COLO668 (cell line): ENCODE measurements around the gene C9orf72.

Source experiments
- DNase-seq: peaks from one replicate; lab custom pipeline; 2025; ENCODE audit not compliant: unreplicated experiment; lab: John Stamatoyannopoulos, UW

Gene C9orf72

DNA sequence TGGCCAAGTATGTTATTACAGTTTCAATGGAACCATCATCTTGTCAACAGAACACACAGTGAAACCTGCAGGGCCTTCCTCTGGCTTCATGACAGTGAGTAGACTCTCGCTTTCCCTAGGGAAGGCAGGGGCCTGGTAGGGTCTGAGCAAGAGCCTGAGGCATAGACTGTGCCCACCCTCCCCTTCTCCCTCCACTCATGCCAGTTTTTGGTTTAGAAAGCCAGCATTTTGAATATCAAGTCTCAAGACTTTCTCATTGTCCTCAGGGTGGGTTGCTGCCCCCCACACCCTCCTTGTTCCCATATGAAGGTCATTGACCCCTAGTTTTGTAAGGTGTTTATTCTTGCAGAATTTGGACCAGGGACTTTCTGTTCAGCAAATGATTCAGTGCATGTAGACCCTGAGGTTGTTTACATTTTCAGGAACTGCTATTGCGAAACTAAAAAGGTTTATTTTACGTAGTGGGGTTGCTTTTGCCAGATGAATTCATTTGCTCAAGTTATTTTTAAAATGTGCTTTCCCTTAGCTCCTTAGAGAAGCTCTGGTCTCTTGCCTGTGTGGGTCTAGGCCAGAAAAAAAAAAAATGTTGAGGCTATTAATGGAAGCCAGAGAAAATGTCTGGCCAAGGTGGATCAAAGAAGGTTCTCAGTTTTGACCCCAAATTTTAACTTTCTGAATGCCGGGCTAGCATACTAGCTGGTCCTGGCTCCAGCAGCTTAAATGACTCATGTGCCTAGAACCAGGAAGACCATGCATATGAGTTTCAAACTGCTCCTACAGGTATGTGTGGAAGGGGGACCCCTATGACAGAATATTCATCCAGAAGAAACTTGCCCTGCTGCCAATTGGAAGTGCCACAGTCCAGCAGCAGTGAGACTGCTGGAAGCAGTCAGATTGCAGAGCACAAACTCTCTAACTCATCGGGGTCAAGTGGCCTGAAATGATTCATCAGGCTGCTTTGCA is 33.5 kb downstream of the C9orf72 start:
- DNase-seq, result no peak

DNA sequence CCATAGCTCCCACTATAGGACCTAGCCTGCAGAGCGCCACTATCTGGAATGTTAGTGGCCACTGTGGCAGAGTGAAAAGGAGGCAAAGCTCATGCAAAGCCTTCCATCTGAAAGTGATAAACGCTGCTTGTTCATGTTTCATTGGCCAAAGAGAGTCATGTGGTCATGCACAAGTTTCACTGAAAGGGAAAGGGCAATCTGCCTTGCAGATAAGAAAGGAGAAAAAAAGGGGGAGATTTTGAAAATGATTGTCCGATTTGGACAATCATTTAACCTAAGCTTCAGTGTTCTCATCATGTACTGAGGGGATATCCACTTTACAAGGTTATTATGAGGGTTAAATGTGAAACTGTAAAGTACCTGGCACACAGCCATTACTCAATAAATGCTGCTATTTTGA is 34.6 kb downstream of the C9orf72 start:
- no peak for DNase-seq

DNA sequence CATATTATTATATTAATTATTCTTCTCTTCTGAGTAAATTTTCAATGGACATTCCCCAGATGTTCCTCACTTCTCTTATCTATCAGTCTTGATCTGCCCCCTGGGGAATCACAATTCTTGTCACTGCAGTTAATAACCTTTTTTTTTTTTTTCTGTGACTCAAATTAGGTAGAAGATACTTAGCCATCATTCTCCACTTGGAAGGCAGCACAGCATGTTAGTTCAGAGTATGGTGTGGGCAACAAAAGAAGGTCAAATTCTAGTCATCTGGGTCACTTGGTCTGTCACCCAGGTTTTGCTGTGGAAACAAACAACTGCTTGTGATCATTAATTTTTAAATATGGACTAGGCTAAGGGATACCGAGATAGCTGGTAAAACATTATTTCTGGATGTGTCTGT is 35.5 kb downstream of the C9orf72 start:
- no peak for DNase-seq

DNA sequence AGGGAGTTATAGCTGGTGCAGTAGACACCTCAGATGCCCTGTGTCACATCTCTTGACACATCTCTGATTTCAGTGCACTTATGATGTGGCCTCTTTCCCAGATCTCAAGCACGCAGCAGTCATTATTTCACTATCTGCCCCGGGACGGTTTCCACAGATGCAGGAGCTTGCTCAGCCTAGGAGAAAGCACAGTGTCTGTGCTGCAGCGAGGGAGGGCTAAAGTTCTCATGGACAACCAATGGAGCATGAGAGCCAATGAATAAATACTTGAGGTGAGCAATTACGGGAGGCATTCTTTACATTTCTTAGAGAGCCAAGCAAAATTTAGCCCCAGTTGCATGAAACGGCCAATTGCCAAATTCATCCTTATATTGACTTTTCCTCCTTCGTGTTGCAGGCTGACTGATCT is 36.2 kb downstream of the C9orf72 start:
- no peak for DNase-seq

DNA sequence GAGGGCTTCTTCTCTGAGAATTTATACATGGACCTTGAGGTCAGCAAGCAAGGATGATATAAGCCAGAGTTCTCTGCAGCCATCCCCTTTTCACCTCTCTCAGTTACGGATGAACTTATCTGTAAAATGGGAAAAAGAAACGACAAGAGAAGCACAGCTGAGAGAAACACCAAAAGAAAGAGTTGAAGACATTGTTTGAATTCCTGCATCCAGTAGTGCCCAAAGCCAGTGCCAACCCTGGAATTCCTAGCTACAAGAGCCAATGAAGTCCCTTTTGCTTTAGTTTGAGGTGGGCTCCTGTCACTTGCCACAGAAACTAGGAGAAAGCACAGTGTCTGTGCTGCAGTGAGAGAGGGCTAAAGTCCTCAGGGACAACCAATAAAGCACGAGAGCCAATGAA is 37.1 kb downstream of the C9orf72 start:
- no peak for DNase-seq

DNA sequence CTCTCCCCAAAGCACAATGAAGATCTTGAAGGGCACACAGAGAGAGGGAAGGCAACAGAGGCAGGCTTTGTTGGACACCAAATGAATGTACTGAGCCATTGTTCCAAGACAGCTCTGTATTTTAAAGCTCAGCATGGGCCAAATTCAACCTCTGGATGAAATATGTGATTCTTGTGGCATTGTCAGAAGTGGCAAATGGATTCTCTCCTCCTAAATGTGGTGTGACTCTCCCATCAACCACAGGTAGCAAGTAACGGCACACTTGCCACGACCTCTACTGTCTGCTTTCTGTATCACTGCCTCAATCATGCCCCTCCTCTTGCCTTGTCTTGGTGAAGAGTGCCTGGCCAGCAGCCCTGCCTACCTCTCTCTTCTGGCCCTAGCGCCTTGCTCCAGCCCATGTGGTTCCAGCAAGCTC is 37.6 kb downstream of the C9orf72 start:
- DNase-seq, result no peak

DNA sequence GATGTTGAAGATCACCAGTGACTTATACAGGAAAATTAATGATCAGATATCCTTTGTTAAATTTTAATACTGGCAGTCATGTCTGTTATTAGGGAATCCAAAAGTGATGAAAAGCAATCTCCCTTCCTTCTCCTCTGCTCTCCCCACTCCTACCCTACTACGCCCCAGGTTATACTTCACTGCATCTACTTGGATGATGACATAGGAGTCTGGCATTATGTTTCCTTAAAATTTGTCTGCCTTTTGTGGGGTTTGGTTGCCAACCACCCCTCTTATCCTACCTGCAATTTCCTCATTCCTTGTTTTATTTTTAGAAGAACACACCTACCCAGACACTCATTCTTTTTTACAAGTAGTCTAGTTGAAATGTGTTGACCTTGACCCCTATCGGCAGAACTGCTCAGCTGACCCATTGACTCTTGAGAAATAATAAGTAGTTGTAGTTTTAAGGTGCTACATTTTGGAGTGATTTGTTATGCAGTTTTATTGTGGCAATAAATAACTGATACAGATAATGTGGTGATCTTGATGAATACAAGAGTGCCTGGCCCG is 38.5 kb downstream of the C9orf72 start:
- no peak for DNase-seq

DNA sequence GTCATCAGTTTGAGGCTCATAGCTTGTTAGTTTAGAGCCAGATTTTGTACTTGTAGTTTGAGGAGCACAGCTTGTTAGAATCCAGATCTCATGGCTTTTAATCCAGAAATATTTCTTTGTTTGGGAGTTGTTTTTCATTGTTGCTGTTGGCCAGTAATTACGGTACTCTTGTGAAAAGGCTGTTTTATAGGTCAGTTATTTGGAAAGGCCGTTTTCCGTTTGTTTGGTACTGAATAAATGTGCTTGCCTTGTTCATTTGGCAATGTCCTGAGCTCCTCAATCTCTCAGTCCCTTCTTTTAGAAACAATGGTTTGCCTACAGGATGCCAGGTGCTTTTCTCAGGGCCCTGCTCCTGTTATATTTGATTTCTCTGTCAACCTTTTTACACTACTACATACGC is 39.1 kb downstream of the C9orf72 start:
- no peak for DNase-seq

DNA sequence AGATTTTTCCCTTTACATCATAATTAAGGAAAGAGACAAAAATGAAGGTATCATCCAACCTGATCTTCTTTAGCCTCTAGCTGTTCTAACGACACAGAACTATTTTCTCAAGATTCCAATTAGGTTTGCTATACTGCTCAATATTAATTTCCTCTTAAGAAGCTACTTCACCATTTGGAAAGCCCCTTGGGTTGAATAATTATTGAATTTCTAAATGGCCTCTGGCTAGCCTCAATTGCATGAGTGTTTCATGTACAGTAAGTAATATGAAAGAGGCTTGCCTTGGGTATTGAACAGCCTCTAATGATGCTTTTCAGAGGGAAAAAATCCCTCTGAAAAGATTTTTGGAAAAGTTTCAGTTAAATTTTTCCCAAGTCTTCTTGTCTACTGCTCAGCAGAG is 40.0 kb downstream of the C9orf72 start:
- DNase-seq, result no peak

DNA sequence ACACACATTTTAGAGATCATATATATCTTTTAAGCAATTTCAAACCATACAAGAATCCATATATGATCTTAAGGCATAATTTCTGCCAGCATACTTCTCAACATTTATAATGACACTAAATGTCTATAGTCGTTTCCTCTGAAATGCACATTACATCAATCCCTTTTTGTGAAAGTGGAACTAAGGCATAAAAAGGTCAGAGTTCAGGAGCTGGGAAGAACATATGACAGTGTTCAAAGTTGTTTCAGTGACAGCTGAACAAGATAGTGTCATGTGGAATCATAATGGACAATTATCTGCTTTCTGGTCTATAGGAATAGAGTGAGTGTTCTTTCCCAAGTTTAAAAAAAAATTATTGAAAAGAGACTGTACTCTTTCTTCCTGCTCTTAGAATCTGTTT is 41.2 kb downstream of the C9orf72 start:
- DNase-seq, result no peak

DNA sequence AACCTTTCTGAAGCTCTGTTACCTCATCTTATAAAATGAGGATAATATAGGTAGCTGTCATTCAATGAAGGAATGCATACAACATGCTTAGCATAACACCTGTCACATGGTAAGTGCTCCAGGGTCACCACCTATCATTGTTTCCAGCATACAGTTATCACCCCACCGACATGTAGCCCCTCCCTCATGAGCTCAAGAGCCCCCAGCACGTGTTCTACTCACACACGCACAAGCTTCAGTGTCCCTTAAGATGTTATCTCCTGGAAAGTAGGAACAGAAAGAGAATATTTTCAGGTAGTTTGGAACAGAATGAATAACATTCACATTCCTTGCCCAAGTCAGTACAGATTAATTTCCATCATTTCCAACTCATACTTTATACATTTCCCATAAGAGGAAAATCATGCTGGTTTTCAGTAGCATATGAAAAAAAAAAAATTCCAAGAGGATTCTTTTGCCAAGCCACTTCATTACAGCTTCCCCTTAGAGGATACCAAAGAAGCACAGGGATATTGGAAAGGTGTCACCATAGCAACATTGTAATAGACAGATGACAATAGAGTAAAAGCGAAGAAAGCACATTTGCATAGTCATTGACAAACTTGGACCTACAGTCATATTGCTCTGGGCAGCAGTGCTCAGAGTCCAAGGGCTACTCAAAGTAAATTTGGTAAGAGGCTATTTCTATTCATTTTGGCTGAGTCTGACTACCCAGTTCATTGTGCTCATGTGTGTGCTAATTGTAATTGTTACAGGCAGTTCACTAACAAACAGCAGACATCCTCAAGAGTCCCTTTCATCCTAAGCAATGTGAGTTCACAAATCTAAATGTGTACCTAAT is 42.1 kb downstream of the C9orf72 start:
- DNase-seq, result no peak

DNA sequence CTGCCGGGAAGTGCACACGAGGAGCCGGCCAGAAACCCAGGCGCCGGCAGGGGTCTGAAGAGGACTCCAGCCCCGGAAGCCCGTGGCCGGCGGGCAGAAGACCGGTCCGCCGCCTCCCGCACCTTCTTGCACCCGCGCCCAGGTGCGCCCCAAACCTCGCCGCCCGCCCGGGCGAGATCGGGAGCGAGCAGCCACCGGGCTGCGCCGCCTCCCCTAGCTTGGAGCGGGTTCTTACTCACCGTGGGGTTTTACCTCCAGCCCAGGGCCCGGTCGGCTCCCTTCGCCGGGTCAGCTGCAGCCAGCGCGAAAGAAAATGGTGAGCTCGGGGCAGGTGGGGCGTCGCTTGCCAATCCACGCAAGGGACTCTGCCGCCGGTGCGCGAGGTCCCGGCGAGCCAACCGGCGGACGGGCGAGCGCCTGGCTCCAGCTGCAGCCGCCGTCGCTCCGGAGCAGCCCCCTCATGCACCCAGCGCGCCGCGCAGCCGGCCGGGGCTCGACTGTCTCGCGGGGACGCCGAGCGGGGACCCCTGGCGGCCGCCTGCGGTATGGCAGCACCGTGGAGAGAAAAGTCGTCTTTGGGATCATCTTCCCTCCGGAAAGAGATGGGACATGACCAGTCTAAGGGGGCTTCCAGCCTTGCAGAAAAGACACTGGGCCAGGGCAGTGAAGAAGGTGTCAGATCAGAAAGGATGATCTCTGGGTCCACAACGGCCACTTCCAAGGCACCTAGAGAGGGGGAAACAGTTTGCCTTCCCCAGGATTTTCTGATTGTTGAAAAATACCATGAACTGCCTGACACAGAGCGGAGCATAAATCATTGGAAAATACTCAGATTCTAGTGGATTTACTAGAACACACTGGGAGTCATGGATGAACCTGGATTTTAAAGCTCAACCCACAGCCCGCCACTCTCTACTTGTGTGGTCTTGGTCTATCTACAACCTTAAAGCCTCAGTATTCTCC is 43.7 kb downstream of the C9orf72 start, which contains the start of gene MOB3B:
Gene MOB3B, minus strand, starts transcription at position 499 of the 963 bp plus-strand sequence. CDS start 74,264 bp downstream, outside the sequence.
- DNase-seq, result peak; percentile 89

DNA sequence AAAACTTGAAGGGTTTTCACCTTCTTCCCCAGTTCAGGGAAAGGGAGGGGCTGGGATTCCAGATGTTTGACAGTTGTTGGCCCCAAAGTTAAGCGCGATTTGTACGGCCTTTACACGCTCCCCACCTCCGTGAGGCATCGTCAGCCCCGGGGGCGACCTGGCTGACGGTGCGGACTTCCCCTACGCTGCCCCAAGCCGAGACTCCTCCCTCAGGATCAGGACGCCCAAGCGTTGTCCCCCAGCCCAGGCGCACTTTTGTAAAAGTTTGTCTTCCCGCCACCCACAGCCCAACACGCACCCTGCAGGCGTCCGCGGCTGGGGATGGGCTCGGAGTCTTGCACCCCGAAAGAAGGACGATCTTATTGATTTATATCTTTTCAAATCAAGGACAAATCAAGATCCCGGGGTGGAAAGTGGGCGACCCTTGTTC is 44.4 kb downstream of the C9orf72 start:
- DNase-seq, result no peak

DNA sequence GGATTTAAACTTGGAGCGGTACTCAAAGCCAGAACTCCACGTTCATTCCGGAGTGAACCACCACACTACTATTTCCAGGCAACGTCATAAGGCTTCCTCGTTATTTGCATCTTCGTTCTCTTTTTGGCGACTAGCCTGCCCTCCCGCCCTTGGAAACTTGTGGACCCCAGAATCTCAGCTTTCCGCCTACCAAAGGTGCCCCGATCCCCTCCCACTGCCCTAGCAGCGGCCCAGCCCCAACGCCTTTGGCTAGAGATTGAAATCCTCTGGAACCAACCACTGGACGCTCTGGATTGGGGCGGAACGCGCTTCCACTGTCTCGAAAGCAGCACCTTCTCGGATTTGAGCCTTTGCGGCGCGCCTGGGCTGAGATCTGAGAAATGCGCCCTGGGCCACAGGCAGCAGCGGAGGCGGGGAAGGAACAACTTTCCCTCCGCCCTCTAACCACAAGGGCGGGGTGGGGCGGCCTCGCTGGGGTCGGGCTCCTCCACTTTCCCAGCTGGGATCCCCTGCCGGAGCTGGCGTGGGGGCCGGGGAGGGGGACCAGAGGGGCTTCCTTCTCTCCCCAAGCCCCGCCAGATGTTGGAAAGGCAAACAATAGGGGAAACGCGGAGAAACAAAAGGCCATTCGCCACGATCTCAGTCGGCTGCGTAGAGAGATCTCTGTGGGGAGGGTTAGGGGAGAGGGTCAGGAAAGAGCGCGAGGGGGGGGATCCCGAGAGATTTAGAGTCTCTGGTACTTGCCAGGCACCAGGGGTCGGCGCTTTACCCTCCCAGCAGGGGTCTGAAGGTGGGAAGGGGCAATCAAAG is 45.0 kb downstream of the C9orf72 start:
- no peak for DNase-seq

DNA sequence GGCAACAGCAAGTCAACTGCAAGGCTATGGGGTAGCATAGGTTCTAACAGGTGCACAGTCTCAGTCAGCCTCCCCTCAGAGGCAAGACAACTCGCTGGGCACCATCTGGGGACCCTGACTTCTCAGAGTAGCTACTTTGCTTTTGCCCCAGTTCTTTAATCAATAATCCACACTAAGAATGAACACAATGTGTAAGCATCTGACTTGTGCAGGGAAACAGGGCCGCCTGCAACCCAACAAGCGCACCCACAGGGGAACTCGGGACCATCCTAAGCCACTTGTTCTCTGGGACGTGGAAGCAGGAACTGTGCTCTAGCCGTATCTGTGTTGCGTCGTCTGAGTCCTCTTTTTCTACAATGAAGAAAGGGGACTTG is 45.6 kb downstream of the C9orf72 start:
- no peak for DNase-seq

DNA sequence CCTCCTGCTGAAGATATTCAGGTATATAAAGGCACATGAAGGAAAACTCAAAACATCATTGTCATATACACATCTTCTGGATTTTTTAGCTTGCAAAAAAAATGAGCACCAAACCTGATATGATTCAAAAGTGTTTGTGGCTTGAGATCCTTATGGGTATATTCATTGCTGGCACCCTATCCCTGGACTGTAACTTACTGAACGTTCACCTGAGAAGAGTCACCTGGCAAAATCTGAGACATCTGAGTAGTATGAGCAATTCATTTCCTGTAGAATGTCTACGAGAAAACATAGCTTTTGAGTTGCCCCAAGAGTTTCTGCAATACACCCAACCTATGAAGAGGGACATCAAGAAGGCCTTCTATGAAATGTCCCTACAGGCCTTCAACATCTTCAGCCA is 49.0 kb downstream of the C9orf72 start, which contains the start of gene IFNK:
Gene IFNK, plus strand, starts transcription at position 55 of the 400 bp plus-strand sequence. Its CDS starts 47 bp downstream, at position 102.
- no peak for DNase-seq

DNA sequence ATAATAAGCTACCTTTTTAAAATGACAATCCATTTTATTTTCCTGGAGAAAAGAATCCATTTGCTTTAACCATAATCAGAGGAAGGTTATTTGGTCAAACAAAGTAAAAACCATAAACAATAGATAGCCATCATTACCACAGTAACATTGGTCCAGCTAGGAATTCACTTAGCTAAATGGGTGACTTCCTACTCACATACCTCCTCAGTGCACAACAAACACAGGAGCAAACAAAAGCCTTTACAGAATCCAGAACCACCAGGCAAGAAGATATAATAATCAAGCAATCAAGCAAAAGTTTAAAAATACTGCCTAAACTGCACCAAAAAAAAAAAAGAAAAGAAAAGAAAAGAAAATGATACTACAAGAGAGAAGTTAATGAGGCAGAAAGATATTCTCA is 50.1 kb downstream of the C9orf72 start:
- DNase-seq, result no peak

DNA sequence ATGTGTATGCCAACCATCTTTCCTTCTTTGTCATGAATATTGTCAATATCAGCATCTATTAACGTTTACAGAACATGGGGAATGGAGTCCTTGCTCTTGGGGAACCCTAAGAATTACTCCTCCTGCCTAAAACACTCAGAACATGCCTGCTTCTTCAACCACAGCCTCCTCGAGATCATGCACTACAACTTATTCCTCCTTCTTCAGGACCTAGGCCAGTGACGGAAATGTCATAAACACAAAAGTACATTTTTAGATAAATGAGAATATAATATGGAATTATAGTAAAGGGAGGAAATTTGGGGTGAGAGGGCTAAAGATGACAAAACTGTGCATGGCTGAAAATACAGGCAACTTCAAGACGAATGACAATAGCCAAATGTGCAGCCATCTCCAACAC is 52.3 kb downstream of the C9orf72 start:
- DNase-seq, result no peak
